BLaER1 treated with 17β-estradiol and CSF1 and Interleukin-3, amounts not matched to agents 10 nM and 100 nM (cell line): ENCODE data around the gene PAN2.
"Not testable (repeated sequence)": the region's sequence is repeated elsewhere in the genome, so short reads cannot be mapped to it uniquely, and the experiment has no call there.

Experiments used
- H3K27ac ChIP-seq, 11 experiments: shearing (Covaris generic); formaldehyde crosslinking; 2 replicates each; pipeline ENCODE4 v1.8.1; 2022
- H3K27me3 ChIP-seq, 11 experiments: shearing (Covaris generic); formaldehyde crosslinking; 2 replicates each; pipeline ENCODE4 v1.8.1; 2022
- H3K36me3 ChIP-seq, 11 experiments: shearing (Covaris generic); formaldehyde crosslinking; 2 replicates each; pipeline ENCODE4 v1.8.1; 2022
- H3K4me1 ChIP-seq, 10 experiments: shearing (Covaris generic); formaldehyde crosslinking; 2 replicates each; pipeline ENCODE4 v1.8.1; 2022
- H3K4me2 ChIP-seq, 11 experiments: shearing (Covaris generic); formaldehyde crosslinking; 2 replicates each; pipeline ENCODE4 v1.8.1; 2022
- H3K4me3 ChIP-seq, 10 experiments: shearing (Covaris generic); formaldehyde crosslinking; 2 replicates each; pipeline ENCODE4 v1.8.1; 2022
- H3K9ac ChIP-seq, 11 experiments: shearing (Covaris generic); formaldehyde crosslinking; 2 replicates each; pipeline ENCODE4 v1.8.1; 2022
- H3K9me3 ChIP-seq, 11 experiments: shearing (Covaris generic); formaldehyde crosslinking; replicated peaks in 1 of 11; 2 replicates each; pipeline ENCODE4 v1.8.1; 2022
- H4K20me1 ChIP-seq, 11 experiments: shearing (Covaris generic); formaldehyde crosslinking; 2 replicates each; pipeline ENCODE4 v1.8.1; 2022
- Cebpa-rat ChIP-seq, 11 experiments: shearing (Covaris generic); IDR thresholded peaks; 2 replicates each; pipeline ENCODE4 v1.8.1; 2022

Gene PAN2

DNA sequence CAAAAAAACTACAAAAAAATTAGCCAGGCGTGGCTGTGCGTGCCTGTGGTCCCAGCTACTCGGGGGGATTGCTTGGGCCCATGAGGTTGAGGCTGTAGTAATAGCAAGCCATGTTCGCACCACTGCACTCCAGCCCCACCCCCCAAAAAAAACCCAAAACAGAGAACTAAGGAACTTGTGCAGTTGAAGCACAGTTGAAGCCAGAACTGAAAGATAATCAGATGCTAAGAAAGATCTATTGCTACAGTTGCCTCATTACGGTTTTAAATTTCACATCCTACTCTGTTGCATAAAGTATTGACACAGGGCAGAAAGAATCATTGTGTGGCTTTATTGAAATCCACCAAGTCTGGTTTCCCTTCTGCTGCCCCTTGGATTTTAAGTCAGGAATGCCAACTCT is 37.5 kb downstream of the PAN2 start:
- peak overlapping the region in 8 of 11 experiments; percentile 9 to 94 (median 52); a peak in 13 of 22 replicates for H3K27ac ChIP-seq
- TF ChIP-seq Cebpa-rat (IDR thresholded peaks at IDR 0.05) = peak in 1 of 11 experiments; percentile 56; a peak in 2 of 22 replicates
- H3K9me3 ChIP-seq = no peaks in the 10 kb centered on the region
- H4K20me1 ChIP-seq = peaks cover 49 to 88% (median 79%) of the 10 kb centered on the region in 11 experiments; a peak in 21 of 22 replicates
- peak overlapping the region in 4 of 10 experiments; percentile 19 to 28 (median 25); a peak in 4 of 20 replicates for H3K4me3 ChIP-seq
- H3K4me2 ChIP-seq = peak overlapping the region; percentile 87 to 98 (median 94)
- H3K36me3 ChIP-seq = peaks cover 38 to 79% (median 67%) of the 10 kb centered on the region in 11 experiments
- H3K4me1 ChIP-seq = peaks cover 41 to 53% (median 44%) of the 10 kb centered on the region in 10 experiments
- H3K27me3 ChIP-seq = no peaks in the 10 kb centered on the region
- peak overlapping the region in 8 of 11 experiments; percentile 5 to 61 (median 48); a peak in 13 of 22 replicates for H3K9ac ChIP-seq

DNA sequence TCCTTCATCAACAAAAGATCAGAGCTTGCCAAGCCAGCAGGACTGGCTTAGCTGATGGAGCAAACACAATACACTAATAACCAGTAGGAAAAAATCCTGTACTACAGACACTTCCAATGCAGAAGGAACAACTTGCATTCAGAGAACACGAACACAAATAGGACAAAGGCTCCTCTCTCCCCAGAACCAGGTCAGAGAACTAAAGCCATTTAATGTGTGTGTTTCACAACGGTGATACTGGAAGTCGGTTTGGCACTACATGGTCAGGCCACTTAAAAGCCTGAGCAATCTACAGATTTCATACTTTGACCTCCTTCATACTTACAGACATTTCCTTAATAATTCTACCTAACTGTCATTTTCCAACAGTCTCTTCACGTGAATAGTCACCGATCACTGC is 40.0 kb downstream of the PAN2 start:
- H3K27me3 ChIP-seq = no peaks in the 10 kb centered on the region
- H3K36me3 ChIP-seq = peaks cover 54 to 100% (median 89%) of the 10 kb centered on the region in 11 experiments
- H3K4me2 ChIP-seq = no peak overlapping the region
- no peak for TF ChIP-seq Cebpa-rat (IDR thresholded peaks at IDR 0.05)
- H3K4me3 ChIP-seq = no peak overlapping the region
- 0 out of 22 replicates have a peak overlapping the region, but pooled peaks of 1 of the 11 experiments have one; percentile 20 for H3K27ac ChIP-seq
- no peak overlapping the region for H3K9ac ChIP-seq
- H3K9me3 ChIP-seq = no peaks in the 10 kb centered on the region
- H3K4me1 ChIP-seq = peaks cover 30 to 39% (median 34%) of the 10 kb centered on the region in 10 experiments
- peaks cover 56 to 100% (median 99%) of the 10 kb centered on the region in 11 experiments; a peak in 21 of 22 replicates for H4K20me1 ChIP-seq

DNA sequence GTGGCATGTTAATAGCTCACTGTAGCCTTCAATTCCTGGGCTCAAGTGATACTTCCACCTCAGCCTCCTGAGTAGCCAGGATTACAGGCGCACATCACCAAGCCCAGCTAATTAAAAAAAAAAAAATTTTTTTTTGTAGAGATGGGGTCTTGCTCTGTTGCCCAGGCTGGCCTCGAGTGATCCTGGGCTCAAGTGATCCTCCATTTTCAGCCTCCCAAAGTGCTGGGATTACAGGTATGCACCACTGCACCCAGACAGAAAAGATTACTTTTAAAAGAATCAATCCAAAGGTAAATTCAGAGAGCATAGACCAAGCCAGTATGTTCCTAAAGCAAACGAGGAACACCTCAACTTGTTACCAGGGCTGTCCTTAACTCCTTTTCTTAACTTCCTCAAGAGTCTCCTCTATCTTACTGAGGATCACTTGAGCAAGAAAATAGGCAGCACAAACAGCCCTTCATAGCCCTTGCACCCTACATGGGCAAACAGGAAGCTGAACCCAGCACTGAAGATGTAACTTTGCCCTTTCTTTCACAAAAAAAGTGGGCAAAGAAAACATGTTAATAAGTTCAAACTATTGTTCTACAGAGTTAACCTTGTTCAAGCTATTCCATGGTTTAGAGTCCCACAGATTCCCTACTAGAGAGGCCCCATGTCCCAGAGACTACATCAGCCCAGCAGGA is 45.0 kb downstream of the PAN2 start:
- Histone ChIP-seq H3K27ac (peak overlapping the region in 1 of 11 experiments; percentile 14; a peak in 1 of 22 replicates), H3K4me1 (peaks cover 0 to 15% (median 6%) of the 10 kb centered on the region in 10 experiments; a peak in 7 of 20 replicates), H3K4me3 (no peak overlapping the region), H3K27me3 (no peaks in the 10 kb centered on the region), H3K4me2 (peak overlapping the region in 2 of 11 experiments; percentile 28 to 43; a peak in 4 of 22 replicates), H3K36me3 (peaks cover 76 to 100% (median 98%) of the 10 kb centered on the region in 11 experiments), H3K9ac (peak overlapping the region in 1 of 11 experiments; percentile 15; a peak in 1 of 22 replicates), H3K9me3 (no peaks in the 10 kb centered on the region), H4K20me1 (peaks cover 35 to 91% (median 83%) of the 10 kb centered on the region in 11 experiments; a peak in 21 of 22 replicates)
- TF ChIP-seq Cebpa-rat (IDR thresholded peaks at IDR 0.05) = no peak

DNA sequence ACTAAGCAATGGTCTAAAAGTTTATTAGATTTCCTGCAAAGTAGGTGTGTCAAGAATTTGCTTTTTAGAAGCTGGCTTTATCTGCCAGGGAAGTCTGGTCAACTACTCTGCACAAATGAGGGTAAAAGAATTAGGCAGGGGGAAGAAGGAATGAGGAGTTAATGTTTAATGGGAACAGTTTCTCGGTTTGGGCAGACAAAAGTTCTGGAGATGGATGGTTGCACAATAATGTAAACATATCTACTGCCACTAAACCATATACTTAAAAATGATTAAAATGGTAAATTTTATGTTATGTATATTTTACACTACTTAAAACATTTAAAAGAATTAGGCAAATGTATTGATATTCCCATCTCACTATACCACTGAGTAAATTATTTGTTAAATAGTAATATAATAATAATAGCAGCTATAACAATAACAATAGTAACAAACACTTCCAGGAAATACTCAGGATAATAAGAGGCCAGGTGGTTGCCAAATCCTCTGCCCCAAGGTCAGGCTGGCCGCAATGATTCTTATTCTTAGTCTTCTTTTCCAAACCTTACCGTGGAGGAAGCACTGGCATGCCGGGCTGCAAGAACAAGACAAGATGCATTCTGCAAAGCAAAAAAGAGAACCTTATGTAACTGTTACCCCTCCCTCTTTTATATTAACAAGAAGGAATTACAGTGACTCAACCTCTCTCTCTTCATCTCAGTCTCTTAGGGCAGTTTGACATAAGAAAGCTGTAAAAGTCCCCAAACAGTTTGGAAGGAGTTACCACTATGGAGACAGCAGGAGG is 47.6 kb downstream of the PAN2 start:
- Histone ChIP-seq H4K20me1 (peaks cover 14 to 78% (median 63%) of the 10 kb centered on the region in 11 experiments; a peak in 21 of 22 replicates), H3K4me1 (peaks cover 0 to 15% (median 3%) of the 10 kb centered on the region in 10 experiments; a peak in 7 of 20 replicates), H3K9ac (no peak overlapping the region), H3K27ac (no peak overlapping the region), H3K4me2 (no peak overlapping the region), H3K36me3 (peaks cover 81 to 100% (median 98%) of the 10 kb centered on the region in 11 experiments), H3K4me3 (no peak overlapping the region), H3K9me3 (no peaks in the 10 kb centered on the region), H3K27me3 (no peaks in the 10 kb centered on the region)
- TF ChIP-seq Cebpa-rat (IDR thresholded peaks at IDR 0.05) = no peak

DNA sequence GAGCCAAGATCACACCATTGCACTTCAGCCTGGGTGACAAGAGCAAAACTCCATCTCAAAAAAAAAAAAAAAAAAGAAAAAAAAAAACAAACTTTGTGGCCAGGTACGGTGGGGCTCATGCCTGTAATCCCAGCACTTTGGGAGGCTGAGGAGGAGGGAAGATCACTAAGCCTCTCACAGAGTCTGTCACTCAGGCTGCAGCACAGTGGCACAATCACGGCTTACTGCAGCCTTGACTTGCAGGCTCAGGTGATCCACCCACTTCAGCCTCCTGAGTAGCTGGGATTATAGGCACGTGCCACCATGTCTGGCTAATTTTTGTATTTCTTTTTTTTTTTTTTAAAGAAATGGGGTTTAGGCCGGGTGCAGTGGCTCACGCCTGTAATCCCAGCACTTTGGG is 49.5 kb downstream of the PAN2 start:
- not testable (repeated sequence) for H3K9me3 ChIP-seq, H3K9ac ChIP-seq, H3K4me2 ChIP-seq, H3K4me3 ChIP-seq, H3K27me3 ChIP-seq, H3K27ac ChIP-seq
- H3K36me3 ChIP-seq = peaks cover 86 to 100% (median 98%) of the 10 kb centered on the region in 11 experiments
- peaks cover 6 to 73% (median 45%) of the 10 kb centered on the region in 11 experiments; a peak in 21 of 22 replicates for H4K20me1 ChIP-seq
- peaks cover 0 to 12% (median 3%) of the 10 kb centered on the region in 10 experiments; a peak in 7 of 20 replicates for H3K4me1 ChIP-seq

DNA sequence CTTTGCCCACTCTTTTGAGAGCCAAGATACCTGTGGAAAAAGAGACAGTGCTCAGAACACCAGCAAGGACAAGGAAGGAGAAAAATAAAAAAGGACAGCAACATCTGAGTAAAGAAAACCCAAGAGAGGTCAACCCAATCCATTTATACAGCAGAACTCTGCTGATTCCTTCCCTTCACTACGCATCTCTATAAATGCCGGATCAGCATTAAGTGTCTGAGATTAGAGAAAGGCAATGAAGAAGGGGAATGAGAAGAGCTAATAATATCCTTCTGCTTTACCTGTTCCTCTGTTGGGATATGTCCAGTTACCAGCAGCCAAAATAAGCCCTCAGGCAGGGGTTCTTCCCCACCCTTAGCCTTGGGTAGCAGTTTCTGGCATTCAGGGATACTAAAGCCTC is 51.2 kb downstream of the PAN2 start:
- no peak overlapping the region for H3K27ac ChIP-seq
- H3K4me1 ChIP-seq = no peaks in the 10 kb centered on the region; a peak in 1 of 20 replicates
- H3K4me3 ChIP-seq = no peak overlapping the region
- H3K9ac ChIP-seq = no peak overlapping the region
- H4K20me1 ChIP-seq = peaks cover 0 to 64% (median 29%) of the 10 kb centered on the region in 11 experiments; a peak in 21 of 22 replicates
- TF ChIP-seq Cebpa-rat (IDR thresholded peaks at IDR 0.05) = no peak
- H3K36me3 ChIP-seq = peaks cover 91 to 100% (median 100%) of the 10 kb centered on the region in 11 experiments
- no peaks in the 10 kb centered on the region for H3K9me3 ChIP-seq
- no peak overlapping the region for H3K4me2 ChIP-seq
- no peaks in the 10 kb centered on the region for H3K27me3 ChIP-seq

DNA sequence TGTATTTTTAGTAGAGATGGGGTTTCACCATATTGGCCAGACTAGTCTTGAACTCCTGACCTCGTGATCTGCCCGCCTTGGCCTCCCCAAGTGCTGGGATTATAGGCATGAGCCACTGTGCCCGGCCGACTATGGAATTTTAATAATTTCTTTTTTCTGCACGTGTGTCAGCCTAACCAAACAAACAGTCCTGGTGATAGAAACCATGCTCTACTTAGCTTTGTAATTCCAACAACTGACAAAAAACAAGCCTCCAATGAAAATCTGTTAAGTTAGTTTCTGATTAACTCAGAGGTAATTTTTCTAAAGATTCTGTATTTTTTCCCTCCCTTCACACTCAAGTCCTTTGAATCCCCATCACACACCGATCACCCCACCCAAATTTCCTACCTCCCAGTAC is 51.8 kb downstream of the PAN2 start:
- Histone ChIP-seq H4K20me1 (peaks cover 0 to 58% (median 24%) of the 10 kb centered on the region in 11 experiments; a peak in 21 of 22 replicates), H3K9me3 (no peaks in the 10 kb centered on the region), H3K4me2 (no peak overlapping the region), H3K27me3 (no peaks in the 10 kb centered on the region), H3K4me3 (no peak overlapping the region), H3K9ac (no peak overlapping the region), H3K27ac (no peak overlapping the region), H3K4me1 (no peaks in the 10 kb centered on the region), H3K36me3 (peaks cover 92 to 100% (median 99%) of the 10 kb centered on the region in 11 experiments)
- no peak for TF ChIP-seq Cebpa-rat (IDR thresholded peaks at IDR 0.05)

DNA sequence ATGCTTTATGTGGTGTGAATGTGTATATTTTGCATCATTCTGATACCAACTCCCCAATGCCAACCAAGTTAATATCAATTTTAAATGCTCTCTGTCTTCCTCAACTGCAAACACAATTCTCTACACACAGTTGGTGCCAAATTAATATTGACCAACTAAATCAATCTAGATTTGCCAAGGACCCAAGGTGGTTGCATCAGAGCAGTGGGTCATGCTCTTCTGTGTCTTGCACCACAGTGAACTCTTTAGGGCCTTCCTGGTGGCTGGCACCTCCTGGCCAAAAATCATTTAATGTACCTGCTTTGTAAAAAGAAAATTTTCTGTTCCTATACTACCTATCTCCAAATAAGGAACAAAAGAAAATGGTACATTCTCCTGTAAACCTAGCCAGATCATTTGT is 53.0 kb downstream of the PAN2 start:
- H3K36me3 ChIP-seq = peaks cover 93 to 100% (median 99%) of the 10 kb centered on the region in 11 experiments
- H3K9ac ChIP-seq = no peak overlapping the region
- no peak overlapping the region for H3K4me2 ChIP-seq
- no peak overlapping the region for H3K4me3 ChIP-seq
- no peaks in the 10 kb centered on the region for H3K9me3 ChIP-seq
- peaks cover 0 to 50% (median 13%) of the 10 kb centered on the region in 11 experiments; a peak in 15 of 22 replicates for H4K20me1 ChIP-seq
- H3K4me1 ChIP-seq = no peaks in the 10 kb centered on the region
- TF ChIP-seq Cebpa-rat (IDR thresholded peaks at IDR 0.05) = no peak
- no peak overlapping the region for H3K27ac ChIP-seq
- H3K27me3 ChIP-seq = no peaks in the 10 kb centered on the region

DNA sequence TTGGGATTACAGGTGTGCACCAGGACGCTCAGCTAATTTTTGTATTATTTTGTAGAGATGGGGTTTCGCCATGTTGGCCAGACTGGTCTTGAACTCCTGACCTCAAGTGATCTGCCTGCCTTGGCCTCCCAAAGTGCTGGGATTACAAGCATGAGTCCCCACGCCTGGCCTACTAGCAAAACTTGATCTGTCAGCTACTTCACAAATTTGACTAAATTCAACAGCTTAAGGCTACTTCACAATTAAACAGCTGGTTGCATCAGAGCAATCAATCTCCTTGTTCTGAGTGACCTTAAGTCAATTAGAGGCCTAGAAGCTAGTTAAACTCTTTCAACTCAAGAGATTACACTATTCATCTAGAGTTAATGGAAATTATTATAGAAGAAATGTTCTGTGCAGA is 54.9 kb downstream of the PAN2 start:
- Histone ChIP-seq H3K9ac (no peak overlapping the region), H3K27ac (no peak overlapping the region), H3K4me1 (no peaks in the 10 kb centered on the region), H3K9me3 (no peaks in the 10 kb centered on the region), H3K4me3 (no peak overlapping the region), H3K4me2 (no peak overlapping the region), H3K36me3 (peaks cover 96 to 100% (median 100%) of the 10 kb centered on the region in 11 experiments), H4K20me1 (peaks cover 0 to 62% (median 13%) of the 10 kb centered on the region in 11 experiments; a peak in 12 of 22 replicates), H3K27me3 (no peaks in the 10 kb centered on the region)
- no peak for TF ChIP-seq Cebpa-rat (IDR thresholded peaks at IDR 0.05)
